IPS-NIHi11 (cell line): ENCODE measurements around the gene HOXC9.

Experiments used
- DNase-seq: peaks from one replicate; pipeline ENCODE4 v3.0.0; 2012; ENCODE audit warnings: mixed read lengths, low spot score

HOXC9 gene

DNA sequence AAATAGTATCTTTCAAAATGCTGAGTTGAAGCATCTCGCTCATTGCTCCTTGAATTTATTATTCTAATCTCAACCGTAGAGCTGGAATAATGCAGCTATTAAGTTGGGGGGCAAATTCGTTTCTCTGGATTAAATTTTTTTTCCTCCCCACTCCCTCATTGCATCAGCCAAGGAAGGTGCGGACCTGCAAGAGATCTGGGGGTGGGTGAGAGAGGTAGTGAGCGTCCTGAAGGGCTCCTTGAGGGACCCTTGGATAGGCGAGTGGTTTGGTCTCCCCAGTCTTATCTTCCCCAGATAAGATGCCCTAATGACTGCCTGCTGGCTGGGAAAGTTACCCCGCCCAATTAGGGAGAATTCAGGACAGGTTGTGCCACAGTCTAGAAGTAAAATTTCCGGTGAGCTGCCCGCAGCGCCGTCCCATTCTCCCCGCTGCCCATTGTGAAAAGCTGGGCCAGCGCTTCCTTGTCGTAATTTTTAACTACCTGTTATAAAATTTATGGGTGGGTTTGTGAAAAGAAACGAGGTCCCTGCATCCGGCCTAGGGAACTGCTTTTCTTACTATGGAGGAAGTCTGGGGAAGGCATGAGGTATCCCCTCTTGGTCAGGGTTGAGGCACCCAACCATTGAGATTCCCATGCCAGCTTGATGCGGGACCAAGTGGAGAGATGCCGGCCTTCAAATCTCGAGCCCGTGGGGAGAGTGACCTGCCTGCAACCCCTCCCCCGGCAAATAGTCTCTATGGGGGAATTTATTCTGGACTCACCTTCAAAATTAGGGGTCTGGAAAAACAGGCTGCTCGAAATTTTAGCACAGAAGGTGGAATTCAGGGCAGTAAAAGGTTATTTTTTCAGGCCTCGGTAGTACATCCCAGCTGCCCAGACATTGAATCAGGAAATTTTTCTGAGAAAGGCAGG, 15.3 kb downstream of the HOXC9 start:
- no peak for DNase-seq

DNA sequence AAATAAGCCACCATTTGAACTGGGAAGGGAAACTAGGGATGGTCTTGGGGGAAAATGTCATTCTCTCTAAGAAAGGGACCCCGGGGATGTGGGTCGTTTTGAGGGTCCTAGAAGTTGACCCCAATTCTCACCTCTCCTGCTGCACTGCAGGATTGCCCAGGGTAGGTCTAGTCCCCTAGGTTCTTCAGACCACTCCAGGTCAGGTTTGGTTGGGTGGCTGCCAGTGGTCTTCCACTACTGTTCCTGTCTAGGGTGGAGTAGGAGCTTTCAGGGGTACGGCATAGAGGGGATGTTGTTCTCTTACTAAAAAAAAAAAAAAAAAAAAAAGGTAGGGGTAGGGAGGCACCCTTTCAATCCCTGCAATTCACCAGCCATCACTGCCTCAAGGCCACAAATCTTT, 16.1 kb downstream of the HOXC9 start:
- DNase-seq: no peak

DNA sequence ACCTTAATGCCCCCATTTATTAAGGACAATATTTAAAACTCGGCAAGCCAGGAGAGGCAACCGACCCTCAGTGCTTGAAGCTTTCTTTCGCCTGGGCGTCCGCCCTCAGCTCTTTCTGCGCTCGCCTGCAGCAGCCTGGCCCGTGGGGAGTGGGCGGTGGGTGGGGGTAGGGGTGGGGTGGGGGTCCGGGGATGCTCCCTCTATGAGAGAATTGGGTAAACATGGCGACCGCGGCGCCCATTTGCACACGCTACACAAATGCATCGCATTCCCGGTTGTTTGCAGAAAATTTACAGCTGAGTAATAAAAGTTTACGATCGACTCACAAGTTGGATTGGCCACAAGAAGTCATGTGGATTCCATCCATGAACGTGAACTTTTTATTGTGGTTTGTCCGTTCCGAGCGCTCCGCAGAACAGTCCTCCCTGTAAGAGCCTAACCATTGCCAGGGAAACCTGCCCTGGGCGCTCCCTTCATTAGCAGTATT, 16.6 kb downstream of the HOXC9 start:
- no peak for DNase-seq

DNA sequence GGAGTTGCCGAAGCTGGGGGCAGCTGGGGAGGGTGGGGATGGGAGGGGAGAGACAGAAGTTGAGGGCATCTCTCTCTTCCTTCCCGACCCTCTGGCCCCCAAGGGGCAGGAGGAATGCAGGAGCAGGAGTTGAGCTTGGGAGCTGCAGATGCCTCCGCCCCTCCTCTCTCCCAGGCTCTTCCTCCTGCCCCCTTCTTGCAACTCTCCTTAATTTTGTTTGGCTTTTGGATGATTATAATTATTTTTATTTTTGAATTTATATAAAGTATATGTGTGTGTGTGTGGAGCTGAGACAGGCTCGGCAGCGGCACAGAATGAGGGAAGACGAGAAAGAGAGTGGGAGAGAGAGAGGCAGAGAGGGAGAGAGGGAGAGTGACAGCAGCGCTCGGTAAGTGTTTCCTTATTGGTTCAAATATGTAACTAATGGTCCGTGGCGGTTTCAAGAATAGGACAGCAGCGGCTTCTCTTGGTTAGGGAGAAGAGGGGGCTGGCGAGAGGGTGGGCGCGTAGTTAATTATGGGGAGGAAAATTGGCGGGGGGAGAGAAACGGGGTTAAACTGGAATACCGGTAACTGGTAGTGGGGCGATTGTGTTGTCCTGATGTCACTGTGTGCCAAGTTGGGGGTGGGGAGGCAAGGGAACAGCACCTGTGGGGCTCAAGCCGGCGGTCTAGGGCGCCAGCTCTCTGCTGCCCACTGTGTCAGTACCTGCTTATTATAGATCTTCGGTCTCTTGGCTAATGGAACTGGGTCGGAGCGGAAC, 17.2 kb downstream of the HOXC9 start:
- peak; percentile 67 for DNase-seq

DNA sequence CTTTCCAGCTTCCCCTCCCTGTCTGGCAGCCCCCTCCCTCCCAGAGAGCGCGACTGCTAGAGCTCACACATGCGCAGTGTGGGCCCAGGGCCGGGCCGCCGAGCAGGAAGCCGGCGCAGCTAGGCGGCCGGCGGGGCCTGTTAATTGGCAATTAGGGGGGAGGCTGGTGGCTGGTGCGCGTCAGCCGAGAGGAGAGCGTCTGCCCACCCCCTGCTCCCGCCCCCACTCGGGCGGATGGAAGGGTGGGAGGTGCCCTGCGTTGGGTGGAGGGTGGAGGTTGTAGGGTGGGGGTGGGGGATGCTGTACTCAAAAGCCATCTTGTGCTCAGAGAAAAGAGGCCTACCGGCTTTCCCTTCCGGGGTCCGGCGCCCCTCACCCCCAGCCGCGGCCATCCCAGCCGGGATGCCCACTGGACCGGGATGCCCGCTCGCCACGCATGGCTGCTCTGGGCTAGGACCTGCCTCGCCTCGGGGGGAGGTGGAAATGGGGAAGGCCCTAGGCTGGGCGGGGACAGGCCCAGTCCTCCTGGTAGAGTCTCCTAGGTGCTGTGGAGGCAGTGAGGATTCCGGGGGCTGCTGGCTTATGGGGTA, 18.0 kb downstream of the HOXC9 start:
- DNase-seq: peak; percentile 92

DNA sequence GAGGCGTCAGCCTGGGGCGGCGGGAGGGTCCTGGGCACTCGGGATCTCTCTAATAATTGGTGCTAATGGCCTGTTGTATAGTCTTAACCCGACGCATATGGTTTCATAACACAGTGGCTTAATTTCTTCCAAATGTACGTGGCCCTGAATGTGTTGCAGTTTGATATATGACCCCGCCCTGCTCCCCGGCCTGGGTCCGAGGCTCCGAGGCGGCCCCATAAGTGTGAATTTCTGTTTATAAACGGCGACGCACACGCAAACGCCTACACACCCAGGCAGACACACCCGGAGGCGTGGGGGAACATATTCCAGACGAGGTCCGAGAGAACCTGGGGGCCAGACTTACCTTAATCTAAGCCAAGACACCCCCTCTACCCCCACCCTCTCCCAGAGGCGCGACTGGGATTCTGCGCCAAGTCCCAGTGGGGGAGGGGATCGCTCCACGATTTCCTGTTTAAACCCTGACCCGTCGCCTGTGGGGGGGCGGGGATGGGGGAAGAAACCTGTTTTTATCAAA, 18.6 kb downstream of the HOXC9 start:
- no peak for DNase-seq

DNA sequence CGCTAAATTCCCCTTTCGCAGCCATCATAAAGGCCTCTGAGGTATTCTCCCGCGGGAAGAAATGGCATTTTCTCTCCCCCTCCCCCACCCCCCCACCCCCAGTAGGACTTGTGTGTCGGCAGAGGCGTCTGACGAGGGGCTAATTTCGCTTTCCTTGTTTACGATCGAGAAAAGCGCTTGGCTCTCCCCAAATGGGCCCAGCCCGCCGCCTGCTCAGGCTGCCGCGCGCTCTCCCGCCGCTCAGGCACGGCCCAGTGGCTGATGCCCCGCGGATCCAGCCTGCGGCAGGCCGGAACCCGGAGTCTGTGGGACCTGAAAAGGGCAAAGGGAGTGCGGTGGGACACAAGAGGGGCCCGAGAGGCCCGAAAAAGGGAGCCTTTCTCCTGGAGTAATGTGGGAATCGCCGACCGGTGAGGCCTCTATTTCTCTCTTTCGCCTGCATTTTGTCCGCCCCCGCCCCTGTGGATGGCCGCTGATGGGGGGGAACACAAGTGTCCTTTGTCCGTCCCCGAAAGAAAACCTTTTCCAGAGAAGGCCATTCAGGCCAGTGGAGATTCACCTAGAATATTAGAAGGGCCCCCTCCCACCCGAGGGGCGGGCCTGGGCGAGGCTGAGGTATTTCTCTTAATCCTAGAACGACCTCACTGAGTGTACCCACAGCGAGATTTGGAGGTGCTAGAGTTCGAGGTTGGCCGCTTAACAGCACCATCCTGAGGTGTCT, 19.3 kb downstream of the HOXC9 start:
- no peak for DNase-seq

DNA sequence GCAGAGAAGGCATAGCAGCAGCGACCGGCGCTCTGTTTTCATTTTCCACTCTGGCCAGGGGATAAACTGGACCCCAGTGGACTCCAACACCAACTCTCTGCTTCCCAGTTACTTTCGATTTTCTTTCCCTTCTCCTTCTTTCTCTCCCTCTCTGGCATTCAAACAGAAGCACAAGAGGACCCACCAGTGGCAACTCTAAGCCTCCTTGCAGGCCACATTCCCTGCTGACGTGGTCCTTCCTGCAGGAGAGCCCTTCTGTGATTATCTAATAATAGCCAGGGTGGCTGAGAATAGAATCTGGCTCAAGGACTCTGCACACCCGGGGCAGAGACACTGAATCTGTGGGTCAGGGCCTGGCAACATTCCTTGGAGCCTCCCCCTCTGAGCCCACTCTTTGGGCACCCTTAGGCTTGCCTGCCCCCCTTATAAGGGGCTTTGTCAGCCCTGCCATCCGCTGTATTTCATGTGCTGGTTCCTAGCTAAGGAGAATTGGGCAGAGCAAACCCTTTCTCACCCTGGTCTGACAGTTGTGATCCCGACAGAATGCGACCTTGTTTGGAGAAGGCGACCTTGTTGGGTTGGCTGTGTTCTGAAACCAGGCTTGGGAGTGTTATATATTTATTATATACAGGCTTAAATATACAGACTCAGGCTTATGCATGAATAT, 20.1 kb downstream of the HOXC9 start:
- no peak for DNase-seq

DNA sequence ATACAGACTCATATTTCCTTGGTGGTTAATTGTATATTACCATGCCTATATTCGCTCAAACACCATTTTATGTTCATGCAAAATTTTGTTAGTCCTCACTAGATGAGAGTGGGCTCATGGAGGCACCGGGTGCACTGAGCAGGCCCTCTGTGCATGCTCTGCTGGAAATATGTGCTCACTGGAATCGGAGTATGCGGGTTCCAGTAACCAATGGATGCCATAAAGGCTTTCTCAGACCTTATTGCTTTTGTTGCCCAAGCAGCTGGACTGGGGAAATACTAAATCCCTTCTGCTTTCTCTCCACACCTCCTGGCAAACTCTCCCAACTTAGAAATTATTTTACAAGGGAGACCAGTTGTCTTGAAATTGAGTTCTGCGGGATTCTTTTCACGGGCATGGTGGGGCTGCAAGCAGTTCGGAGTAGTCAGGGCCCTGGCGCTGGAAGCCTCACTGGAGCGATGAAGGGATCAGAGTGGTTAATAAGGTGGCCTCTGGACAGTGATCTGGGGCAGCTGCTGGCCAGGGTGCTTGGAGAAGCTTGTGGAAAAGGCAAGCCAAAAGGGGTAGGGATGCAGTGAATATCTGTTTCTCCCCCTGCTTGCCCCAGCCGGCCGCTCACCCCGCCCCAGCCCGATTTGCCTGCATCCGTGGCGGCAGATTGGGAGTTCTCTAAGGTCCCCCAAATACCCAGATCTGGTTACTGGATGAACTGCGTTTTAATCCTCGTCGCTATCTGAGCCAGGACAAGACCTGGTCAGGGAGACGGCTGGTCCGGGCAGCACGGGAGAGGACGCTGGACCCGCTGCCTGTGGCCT, 20.8 kb downstream of the HOXC9 start:
- no peak for DNase-seq

DNA sequence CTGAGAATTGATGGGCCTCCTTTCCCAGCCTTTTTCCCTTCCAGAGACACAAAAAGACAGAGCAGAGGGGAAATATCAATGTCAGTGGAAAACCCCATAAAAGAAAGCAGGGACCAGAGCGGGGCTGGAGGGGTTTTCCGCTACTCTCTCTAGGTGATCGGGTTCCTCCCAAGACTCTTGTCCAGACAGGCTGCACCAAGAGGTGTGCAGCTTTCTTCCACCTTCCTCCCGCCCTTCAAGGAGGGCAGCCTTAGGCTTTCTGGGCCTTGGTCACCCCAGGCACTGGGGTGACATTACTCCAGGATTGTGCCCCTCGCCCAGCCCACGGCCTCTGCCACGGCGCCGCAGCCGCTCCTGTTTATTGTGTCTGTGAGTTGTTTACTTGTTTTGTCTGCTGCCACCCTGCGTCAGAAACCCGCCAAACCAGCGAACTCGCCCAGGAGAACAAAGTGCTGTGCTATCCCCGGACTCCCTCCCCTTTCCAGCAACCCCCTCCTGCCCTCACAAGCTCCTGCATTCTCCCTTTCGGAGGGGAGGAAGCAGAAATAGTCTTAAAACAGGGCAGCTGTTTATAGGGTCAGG, 21.6 kb downstream of the HOXC9 start:
- no peak for DNase-seq

DNA sequence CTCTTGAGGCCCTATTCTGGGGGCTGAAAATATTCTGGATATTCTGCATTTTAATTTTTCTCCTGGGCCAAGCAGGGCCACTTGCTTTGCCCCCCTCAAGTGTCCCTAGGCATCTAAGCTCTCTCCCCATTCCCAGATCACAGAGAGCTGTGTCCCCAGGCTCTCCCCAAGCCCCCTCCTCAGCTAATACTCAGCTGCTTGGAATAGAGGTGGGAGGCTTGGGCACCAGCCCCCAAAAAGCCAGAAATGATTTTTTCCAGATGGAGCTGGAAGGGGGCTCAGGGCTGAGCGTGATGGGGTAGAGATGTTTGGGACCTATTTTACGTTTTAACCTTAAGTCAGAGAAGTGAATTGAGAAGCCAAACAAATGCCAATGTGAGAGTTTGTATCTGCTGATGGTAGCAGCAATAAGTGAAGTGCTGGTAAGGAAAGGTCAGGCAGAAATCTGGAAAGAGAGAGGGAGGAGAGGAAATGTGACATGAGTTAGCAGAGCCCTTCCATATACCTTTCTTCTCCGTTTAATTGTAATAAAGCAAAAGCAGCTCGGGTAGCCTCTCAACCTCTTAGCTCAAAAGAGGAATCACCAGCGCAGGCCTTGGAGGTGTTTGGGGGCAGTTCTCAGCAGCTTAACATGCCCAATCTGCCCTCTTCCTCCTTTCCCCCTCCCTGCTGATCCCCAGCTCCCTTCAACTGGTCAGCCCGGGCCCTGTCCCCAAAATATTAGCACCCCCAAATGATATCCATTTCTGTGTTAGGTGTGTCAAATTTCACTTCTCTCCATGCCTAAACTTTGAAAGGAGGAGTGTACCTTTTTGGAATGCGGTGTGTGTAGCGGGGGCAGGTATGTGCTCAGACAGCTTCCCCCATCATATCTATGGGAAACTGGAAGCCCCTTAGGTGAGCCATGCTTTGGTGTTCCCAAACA, 23.3 kb downstream of the HOXC9 start:
- DNase-seq: no peak

DNA sequence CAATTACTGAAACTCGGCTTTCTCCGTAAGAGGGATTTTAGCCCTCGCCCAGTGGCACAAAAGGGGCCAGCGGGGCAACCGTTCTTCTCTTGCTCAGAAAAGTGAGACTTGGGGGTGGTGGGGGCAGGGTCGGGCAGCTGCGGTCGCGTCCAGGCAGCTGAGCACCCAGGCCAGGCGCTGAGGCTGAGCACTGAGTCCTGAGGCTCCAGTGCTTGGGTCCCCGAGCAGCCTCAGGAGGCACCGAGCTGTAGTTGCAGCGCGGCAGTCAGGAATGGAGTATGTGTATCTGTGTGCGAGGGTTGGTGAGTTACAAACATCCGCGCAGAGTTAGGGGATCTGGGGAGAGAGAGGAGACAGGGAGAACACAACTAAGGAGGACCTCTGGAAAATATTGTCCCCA, 24.2 kb downstream of the HOXC9 start:
- DNase-seq: no peak

DNA sequence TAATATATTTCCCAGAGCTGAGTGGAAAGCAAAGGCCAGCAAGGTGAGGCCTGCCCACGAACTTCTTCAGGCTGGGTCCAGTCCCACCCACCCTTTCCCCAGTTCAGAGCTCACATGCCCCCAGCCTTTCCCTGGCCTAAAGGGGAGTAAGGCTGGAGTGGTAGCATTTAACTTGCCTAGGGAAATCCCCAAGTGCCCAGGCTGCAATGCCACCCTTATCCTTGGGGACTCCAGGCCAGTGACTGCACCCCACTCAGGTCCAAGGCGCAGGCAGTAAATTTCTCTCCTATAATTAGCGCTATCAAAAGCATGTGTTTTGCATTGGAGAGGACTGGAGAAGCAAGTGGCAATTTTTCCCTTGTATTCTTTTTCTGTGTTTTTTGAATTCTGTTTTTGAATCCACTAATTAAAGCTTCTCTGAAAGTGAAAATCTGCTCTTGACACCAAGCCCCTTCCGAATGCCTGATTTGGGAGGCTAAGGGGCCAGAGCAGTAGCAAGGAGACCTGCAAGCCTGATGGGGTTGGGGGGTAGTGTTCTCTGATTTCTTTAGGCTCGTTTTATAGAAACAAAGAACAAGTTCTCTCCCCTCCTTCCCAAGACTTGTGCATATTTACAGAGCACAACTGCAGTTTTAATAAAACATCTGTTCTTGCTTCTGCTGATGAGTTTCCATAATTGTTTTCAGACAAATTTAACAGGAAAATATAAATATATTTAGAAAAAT, 24.8 kb downstream of the HOXC9 start:
- DNase-seq: no peak

DNA sequence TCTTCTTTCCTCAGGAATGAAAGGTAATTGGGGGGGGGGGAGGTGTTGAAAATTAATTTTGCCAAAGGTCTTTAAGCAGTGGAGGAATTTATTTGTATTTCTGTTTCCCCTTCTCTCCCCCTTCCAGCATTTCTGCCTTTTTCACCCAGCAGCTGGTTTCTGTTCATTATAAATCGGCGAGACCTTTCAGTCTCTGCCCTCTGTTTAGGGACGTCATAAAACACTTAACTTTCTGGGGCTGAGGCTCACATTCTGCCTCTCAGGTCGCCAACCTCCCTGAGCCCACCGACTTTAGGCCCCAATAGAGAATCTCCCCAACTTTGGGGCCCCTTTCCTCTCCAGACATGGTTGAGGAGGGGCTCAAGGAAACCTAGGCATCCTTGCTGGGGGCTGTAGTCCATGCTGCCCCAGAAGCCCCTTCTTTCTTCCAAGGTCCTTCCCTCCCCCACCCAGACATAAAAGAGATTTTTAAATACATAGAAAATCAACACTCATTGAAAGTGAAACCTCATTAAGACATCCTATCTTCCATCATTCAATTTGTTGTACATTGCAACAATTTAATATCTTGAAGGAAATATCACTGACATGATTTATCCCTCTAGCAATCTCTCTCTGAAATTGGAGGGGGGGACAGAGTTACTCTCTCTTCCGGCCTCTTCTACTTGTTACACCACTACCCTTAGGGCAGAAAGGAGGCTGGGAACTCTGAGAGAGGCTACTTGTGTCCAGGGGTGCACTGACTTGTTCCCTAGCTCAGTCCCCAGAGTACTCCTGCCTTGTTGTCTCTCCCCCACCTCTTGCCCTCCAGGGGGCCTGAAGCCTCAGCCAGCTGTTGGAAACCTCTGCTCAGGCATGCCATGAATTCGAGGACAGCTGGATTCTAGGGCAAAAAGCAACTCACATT, 25.8 kb downstream of the HOXC9 start:
- no peak for DNase-seq

DNA sequence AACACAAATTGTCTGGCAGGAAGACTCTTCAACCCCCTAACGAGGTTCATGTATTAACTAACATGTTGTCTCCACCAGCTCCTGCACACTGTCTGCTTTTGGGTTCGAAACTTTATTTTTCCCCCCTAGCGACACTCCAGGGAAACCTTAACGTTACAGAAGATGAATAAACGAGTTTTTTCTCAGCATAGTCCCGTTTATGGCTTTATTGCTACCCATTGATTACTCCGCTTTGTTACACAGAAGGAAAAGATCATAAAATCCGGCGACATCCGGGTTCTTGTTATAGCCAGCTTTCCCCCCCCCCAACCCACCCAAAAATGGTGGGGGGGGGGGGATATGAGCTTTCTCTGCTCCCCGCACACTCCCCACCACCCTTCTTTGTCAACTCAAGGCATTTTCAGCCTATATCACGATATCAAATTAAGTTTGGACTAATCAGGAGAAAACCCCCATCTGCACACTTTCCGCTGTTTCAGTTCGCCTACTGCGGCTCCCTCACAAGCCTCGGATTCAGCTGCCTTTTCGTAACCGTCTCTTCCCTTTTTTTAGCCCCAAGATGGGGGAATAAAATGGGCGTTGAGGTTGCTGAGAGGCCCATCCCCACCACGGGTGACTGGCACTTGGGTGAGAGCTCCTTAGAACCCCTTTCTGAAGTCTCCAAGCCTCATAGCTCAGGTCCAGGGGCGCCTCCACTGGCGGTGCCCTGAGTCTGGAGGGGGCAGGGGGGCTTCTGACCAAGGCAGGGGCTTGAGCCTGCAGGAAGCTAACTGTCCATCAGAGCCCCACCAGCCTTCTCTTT, 26.9 kb downstream of the HOXC9 start:
- no peak for DNase-seq

DNA sequence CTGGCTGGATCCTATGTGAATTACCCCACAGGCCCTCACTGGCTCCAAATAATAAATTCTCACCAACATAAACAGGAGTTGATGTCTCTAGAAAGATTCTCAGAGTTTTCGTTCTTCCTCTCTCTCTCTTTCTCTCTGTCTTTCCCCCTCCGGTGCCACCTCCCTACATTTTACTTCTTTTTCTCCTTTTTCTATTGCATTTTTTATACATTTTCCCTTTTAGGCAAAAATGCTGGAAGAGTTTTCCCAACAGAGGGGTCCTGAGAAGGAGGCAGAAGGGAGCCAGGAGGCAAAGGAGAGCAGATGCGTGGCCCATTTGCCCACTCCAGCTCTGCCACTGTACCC, 27.5 kb downstream of the HOXC9 start:
- DNase-seq: no peak
